Cerebellar nuclear complex (tissue), 1 donor: ENCODE data around the gene MRRF.
"Not testable (repeated sequence)": the region's sequence is repeated elsewhere in the genome, so short reads cannot be mapped to it uniquely, and the experiment has no call there.

Experiments used
- DNase-seq, 2 experiments: peaks; one replicate each; lab custom pipeline; 2025; lab: John Stamatoyannopoulos, UW

Gene MRRF

DNA sequence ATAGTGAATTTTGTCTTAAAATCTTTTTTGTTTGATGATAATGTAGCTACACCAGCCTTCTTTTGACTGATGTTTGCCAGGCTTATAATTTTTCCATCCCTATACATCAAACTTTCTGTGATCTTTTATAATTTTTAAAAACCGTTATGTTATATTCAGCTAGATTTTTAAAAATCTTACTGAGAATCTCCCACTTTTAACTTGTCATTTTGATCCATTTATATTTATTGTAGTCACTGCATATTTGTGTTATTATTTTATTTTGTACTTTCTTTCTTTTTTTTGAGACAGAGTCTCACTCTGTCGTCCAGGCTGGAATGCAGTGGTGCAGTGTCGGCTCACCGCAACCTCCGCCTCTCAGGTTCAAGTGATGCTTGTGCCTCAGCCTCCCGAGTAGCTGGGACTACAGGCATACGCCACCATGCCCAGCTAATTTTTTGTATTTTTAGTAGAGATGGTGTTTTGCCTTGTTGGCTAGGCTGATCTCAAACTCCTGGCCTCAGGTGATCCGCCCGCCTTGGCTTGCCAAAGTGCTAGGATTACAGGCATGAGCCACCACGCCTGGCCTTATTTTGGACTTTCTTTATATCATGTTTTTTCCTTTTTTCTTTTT lies 12.7 kb downstream of the MRRF start:
- no peak for DNase-seq

DNA sequence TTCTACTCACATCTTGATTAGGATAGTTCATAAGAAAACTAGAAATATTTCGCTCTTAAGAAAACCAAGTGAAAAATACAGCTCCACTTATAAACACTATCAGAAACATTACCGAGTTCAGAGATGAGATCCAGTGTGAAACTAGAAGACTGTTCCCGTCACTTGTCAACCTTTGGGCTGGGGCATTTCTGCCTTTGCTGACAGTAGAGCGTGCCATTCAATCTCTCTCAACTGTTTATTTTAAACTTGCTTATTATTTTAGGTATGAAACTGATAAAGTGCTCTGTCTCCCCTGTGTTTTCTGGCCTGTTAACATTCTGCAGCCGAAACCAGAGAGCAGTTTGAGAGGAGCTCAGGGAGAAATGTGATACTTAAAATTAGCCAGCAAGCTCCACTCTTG lies 16.7 kb downstream of the MRRF start:
- no peak for DNase-seq

DNA sequence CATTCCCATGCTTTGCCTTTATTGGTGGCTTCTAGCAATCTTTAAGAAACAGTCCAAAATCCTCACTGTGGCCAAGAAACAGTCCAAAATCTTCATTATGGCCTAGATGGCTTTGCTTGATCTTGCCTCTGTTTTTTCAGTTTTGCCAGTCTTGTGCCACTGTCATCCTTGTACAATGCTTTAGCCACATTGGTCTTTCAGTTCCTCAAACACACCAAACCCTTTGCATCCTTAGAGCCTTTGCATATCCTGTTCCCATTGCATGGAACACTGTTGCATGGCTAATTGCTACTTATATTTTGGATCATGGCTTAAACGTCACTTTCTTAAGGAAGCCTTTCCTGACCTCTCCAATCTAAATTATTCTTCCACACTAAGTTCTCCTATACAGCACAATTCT lies 22.1 kb downstream of the MRRF start:
- no peak for DNase-seq

DNA sequence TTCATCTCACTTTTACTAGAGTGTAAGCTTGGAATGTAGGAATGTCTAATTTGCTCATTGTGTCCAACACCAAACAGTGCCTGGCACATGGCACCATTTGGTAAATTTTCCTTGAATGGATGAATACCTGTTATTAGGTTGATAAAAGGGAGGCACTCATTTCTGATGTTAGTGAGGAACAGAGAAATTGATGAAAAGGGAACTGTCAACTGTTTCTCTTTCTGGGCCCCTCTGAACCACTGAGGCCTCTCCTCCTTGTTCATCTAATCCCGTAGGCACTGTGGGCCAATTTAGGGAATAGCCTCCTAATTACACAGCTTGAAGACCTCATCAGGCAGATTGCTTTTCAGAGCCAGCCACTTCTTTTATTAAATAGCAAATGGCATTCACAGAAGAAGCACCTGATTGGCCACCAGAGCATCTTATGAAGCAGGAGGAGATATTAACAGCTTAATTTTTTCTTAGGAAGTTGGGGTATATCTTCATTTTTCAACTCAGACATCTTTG lies 22.6 kb downstream of the MRRF start:
- DNase-seq = no peak

DNA sequence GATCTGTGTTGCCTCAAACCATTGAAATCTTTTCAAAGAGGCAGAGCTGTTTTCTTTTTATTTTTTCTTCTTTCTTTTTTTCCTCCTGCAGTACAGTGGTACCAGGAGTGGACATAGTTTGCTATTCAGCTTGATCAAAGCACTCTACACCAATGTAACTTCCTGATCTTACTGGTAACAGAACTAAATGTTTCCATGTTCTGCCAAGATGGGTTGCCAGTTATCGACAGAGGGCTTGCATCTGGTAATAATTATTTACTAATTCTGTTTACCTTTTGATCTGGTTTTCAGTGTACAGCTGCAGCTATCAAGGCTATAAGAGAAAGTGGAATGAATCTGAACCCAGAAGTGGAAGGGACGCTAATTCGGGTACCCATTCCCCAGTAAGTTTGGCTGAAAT lies 26.8 kb downstream of the MRRF start:
- no peak for DNase-seq

DNA sequence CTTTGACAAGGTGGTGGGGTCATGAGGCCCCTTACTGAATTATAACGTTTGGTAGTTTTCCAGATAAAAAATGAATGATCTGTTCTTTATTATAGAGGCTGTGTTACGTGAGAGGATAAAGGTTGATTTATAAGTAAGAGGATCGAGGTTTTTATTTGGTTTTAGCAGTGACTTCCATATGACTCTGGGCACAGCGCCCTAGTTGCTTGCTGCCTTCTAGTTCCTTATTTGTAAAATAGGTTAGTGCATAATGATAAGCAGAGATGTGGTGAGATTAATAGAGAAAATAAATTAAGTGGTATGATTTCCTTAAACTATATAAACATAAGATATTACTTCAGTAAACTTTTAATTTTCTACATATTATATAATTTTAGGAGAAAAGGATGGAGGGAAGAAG lies 29.8 kb downstream of the MRRF start:
- no peak for DNase-seq

DNA sequence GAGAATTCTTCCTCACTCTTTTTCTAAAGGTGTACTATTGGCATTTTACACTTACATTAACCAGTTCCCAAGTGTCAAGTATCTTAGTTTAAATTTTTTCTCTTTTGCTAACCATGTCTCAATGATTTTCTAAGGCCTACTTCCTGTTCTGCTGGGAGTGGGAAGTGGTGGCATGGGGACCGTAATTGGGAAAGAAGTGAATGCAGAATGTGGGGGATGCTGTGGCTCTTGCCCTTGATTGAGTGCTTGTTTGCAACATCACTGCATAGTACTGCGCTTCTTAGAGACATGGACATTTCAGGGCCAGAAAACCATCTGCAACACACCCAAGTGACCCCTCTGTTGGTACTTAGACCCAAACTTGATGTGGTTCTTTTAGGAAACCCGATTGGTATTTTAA lies 32.8 kb downstream of the MRRF start:
- DNase-seq = no peak

DNA sequence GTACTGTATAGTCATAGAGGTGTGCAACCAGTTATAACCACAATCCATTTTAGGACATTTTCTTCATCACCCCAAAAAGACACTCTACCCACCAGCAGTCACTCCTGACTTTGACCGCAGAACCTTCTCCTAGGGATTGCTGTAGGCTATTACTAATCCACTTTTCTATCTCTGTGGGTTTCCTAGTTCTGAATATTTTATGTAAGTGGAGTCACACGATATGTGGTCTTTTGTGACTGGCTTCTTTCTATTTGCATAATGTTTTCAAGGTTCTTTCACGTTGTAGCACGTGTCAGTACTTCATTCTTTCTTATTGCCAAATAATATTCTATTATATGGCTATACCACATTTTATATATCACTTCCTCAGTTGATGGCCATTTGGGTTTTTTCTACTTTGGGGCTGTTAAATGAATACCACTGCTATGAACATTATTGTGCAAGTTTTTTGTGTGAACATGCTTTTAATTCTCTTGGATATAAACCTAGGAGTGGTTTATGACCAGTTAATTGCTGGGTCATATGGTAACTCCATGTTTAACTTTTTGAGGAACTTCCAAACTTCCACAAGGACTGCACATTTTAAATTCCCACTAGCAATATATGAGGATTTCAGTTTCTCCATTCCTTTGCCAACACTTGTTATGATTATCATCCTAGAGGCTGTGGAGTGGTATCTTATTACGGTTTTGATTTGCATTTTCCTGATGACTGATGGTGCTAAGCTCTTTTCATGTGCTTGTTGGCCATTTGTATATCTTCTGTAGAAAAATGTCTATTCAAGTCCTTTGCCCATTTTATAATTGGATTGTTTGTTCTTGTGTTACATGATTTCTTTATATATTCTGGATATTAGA lies 37.8 kb downstream of the MRRF start:
- no peak for DNase-seq

DNA sequence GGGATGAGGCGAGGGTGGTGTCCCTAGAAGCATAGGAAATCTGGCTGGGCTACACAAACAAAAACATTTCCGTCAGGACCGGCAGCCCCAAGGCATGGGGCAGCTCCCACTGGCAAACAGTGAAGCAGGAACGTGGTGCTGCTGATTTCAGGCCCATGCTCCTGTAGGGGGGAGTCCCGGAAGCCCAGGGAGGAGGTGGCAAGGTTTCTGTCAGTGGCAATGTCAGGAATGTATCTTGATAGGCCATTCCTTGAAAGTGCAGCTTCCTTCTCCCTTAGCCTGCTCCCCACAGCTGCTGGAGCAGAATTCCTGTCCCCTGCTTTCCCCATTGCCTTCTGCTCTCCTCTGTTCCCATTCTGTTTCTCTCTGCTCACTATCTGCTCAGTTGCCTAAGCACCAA lies 42.4 kb downstream of the MRRF start:
- DNase-seq = no peak

DNA sequence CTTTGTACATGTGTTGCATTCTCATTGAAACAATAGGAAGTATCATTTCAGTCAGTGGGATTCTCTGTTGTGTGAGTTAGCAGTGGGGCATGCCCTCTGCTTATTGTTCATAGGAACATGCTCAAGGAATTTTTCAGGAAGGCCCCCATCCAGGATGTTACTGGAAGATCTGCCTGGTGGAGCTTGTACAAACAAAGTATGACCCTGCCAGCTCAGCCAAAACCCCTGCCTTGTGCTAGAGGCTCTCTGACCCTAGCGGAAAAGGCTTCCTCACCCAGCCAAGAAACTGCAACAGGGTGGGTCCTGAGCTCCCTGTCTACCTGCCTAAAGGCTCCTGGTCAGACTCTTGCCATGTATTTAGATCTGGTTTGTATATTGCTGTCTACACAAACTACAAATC lies 43.2 kb downstream of the MRRF start:
- no peak for DNase-seq

DNA sequence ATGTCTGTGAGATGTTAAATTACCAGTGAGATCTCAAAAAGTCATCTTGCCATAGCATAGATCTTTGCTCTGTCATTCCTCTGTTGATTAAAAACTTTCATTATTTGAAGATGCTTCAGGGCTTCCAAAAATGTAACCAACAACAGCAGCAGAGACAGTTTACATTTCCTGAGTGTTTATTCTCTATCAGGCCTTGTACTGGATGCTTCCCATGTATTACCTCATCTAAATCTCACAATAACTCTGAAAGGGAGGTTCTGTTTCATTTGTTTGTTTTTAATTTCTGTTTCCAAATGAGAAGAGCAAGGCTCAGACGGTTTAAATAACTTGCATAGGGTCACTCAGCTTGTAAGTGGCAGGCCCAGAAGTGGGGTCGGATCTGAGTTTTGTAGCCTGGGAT lies 45.2 kb downstream of the MRRF start:
- DNase-seq = no peak

DNA sequence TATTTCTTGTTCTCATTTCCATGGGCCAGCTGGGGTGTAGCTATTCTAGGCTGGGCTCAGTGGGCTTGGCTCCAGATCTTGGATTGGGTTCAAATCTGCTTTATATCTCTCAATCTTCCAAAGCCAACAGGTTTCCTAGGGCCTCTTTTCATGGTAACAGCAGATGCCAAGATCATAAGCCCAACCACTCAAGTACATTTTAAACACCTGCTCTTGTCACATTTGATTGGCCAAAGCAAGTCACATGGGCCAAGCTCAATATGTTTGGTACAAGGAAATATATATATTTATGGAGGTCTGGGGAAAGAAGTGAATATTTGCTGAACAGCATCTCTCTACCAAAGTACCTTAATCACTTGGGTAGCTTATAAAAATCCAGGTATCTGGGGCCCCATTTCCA lies 49.5 kb downstream of the MRRF start:
- DNase-seq = no peak

DNA sequence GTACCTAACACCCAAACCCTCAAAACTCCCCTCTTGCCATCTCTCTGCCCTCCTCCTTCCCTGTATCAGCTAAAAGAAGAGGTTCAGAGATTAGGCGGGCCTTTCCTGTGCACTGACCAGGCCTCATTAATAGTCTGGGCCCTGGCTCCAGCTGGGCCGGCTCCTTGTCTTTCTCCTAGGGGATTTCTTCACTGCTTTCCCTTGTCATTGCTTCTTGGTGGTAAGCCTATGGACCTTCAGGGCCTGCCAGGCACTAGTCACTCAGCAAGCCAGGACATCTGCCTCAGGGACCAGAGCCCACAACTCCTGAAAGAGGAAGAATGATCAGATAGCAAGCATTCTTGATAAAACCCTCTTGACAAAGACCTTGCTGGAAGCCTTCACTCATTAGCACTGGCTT lies 50.9 kb downstream of the MRRF start:
- DNase-seq = no peak

DNA sequence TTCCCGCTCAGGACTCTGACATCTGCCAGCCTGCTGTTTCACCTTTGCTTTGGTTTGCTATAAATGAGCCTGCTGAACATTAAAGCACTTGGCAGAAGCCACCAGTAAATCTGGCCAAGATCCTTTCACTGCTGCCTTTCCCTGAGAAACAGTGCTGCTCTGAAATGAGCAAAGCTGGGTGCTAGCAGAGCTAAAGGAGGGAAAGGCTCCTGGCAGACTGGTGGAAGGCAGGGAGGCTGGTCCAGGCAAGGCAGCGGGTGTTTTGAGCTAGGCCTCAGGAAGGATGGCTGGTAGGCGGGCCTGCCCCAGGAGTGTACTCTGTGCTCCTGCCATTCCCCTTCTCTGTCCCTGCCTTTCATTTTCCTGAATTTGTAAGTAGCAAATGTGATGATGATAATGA lies 53.6 kb downstream of the MRRF start:
- no peak for DNase-seq

DNA sequence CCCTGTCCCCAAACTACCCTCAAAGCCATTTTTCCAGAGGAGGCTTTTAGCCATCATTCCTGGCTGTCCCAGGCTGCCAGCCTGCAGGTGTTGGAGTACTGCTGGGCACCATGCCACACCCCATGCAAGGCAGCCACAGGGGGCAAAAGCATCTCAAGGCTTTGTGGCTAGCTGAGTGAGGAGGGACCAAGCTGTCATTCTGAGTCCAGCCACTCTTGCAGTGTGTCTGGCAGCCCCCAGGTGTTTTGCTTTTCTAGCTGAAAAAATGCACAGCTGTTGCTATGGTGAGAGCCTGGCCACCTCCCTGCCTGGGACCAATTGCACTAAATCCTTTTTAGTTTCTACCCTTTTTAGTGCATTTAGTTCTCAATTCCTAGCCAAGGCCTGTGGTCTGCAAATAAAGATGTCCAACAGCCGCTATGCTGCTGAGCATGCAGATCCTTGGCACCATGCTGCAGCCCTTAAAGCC lies 55.8 kb downstream of the MRRF start:
- no peak for DNase-seq

DNA sequence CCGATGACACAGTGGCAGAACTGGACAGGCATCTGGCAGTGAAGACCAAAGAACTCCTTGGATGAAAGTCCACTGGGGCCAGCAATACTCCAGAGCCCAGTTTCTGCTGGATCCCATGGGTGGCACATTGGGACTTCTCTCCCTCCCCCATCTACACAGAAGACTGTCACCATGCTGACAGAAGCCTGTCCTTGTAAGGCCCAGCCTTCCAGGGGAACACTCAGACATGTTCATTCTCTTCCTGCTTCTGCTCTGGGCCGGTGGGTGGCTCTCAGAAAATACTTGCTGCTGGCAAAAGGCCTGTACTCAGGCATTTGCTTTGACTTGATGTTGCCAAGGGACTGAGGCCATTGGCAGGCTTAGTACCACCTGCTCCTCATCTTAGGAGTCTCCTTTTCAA lies 57.9 kb downstream of the MRRF start:
- no peak for DNase-seq

DNA sequence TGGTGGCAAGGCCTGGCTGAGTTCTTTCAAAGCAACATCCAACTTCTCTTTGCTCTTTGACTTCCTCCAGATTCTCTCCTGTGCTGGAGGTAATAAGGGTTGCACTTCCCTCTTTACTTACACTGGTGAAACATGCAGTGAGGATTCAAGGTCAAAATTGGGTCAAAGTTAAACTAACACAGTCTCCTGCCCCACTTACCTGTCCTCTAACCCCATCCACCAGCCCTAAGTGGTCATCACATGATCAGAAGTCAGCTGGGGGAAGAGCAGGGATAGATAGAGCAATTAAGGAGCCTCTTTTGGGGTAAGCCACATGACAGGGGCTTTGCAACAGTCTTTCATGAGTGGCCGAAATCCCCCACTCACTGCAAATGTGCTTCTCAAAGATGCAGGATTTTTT lies 60.0 kb downstream of the MRRF start:
- not testable (repeated sequence) for DNase-seq

DNA sequence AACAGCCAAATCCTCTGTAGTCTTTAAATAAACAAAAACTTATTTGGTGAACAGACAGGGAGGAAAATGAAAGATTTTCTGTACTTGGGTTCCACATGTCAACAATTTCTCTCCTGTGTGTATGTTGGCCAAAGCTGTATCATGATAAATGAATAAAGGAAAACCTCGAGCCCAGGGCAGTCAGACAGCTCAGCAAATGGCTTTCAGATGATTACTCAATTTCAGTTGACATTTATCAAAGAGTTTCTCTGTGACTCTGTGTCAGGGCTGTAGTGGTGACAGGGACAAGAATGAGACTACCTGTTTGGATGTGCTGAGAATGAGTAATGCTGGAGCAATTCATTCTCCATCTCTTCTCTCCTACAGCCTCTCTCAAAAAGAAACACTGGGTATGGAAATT lies 60.4 kb downstream of the MRRF start:
- DNase-seq = no peak

DNA sequence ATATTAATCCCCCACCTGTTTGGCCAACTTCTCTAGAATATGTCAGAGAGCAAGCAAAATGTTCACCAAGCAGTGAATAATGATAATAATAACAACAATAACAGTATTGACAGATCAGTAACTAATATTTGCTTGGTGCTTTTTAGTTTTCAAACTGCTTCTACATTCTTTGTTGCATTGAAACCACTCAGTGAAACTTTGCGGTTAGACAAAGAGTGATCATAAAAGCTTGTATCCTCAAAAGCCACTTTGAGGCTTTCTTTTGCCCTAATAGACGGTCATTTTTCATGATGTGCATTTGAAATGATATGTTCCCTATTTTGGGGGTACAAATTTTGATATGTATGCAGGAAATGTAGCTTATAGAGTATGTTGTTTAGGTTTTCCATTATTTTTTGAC lies 62.5 kb downstream of the MRRF start:
- no peak for DNase-seq

DNA sequence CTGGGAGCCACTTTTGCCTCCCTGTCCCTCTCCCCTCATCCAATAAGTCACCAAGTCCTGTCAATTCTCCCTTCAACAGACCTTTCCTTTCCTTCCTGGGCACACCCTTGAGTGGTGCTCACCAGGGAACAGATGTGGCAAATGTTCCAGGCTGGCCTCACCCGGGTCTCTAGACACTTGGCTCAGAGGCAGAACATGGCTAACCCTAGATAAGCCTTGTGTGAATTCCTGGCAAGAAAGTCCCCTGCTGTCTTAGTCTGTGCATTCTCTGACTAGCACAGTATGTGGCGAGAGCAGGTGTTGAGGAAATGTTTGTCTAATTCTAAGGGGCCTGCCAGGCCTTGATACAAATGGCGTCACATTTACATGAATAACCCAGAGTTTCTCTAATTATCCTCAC lies 64.9 kb downstream of the MRRF start:
- DNase-seq = no peak

DNA sequence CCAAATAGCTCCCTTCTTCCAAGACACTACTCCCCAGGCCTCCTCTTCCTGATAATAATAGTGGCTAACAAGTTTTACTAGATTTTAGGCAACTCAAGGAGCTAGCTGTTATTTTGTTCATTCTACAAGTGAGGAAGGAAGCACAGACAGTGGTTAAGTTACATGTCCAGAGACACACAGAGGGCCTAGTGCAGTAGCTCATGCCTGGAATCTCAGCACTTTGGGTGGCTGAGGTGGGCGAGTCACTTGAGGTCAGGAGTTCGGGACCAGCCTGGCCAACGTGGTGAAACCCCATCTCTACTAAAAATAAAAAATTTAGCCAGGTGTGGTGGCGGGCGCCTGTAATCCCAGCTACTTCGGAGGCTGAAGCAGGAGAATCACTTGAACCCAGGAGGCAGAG lies 65.8 kb downstream of the MRRF start:
- DNase-seq = not testable (repeated sequence)

DNA sequence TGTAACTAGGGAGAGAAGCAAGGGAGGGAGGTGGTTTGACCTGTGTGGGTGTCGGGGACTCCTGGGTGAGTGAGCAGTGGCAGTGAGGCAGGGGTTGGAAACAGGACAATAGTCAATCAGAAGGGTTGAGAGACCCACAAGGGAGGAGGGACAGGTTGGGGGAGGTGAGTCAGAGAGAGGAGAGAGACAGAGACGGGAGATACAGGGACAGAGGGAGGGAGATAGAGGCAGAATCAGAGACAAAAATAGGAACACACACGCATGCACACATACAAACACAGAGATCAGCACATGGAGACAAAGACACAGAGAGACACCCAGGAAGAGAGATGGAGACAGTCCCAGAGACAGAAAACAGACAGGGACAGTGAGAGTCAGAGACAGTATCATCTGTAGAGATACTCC lies 66.8 kb downstream of the MRRF start:
- DNase-seq = no peak

DNA sequence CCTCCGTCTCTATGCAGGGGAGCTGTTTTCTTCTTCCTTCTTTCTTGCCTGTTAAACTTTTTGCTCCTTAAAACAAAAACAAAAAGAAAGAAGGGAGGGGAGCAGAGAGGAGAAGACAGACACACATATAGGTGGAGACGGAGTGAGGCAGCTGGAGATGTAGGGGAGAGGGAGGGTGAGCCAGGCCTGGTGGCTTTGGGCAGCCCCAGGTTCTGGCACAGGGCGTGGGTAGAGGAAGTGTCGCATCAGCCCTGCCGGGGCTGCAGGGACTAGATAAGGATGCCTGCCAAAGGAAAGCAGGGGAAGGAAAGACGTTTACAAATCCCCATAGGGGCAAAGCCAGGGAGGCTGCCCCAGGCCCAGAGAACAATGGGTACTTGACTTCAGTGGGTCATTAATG lies 67.4 kb downstream of the MRRF start:
- DNase-seq = no peak

DNA sequence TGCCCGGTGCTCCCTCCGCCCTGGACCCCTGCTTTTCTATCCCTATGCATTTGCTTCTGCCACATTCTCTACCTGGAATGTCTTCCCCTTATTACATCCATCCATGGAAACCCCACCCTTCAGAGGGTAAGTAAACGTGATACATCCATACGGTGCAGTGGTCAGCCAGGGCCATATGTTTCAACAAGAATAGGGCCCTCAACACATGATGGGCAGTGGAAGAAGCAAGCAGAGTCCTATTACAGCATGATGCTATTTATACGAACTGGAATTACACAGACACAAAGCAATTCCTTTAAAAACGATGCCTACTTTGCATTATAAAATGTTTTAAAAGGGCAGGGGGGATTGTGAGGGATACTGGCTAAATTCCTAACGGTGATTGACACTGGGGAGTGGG lies 68.0 kb downstream of the MRRF start:
- no peak for DNase-seq
